Activated CD8-positive, alpha-beta memory T cell treated with anti-CD3 and anti-CD28 coated beads, Interleukin-2, amount 10 ng/mL, durations not matched to agents 7 days and 5 days (primary cell): Measurements from ENCODE around the gene AGR2. TPM values are rescaled to one million over a fixed set of nuclear protein-coding genes. Genes with fewer than 3 reads are reported as not detected.

ENCODE experiments used
- total RNA-seq, 2 experiments: library from RNA; stranded (reverse); gene quantifications; one replicate each; pipeline ENCODE4 v1.2.3, GENCODE V29; 2021

AGR2 gene
- total RNA-seq, 2 experiments from 2014 or later, result not detected

Other genes with a start within 250 kb of the AGR2 start
- gene ANKMY2, start 159.2 kb downstream of the AGR2 start, total RNA-seq, result 10 to 100 TPM; 11.5 to 13.1 TPM
- gene BZW2, start 158.8 kb downstream of the AGR2 start, total RNA-seq, result 10 to 100 TPM; 49.9 to 72.1 TPM
- 1 to 10 TPM in 1 of 2 experiments, under 1 TPM in 1; 0.41 to 2.7 TPM for gene TSPAN13, start 51.2 kb downstream of the AGR2 start, total RNA-seq
- not detected for gene AGR3, start 77.0 kb upstream of the AGR2 start, total RNA-seq